Measurements from ENCODE around the gene PRPH.
"Not testable (repeated sequence)": the region's sequence is repeated elsewhere in the genome, so short reads cannot be mapped to it uniquely, and the experiment has no call there.

Gene PRPH

DNA sequence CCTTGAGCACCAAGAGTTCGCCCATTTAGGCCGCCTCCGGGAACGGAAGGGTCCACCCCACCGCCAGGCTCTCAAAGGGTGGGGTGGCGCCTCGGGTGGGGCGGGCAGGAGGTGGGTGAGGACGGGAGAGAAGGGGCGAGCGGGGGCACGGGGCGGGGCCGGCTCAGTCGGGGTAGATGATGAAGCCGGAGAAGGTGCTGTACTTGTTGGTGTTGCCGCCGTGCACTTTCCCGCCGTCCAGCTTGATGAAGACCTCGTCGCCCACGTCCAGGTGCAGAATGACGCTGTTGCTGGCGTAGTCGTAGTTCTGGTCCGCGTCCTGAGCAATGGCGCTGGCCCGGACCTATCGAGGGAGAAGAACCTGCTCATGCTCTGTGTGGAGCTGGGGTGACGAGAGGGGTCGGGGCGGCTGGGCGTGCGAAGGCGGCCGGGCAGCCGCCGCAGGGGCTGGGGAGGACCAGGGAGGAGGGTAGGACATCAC is 38.0 kb downstream of the PRPH start:
- no peak for DNase-seq (ENCODE audit: low spot score)

DNA sequence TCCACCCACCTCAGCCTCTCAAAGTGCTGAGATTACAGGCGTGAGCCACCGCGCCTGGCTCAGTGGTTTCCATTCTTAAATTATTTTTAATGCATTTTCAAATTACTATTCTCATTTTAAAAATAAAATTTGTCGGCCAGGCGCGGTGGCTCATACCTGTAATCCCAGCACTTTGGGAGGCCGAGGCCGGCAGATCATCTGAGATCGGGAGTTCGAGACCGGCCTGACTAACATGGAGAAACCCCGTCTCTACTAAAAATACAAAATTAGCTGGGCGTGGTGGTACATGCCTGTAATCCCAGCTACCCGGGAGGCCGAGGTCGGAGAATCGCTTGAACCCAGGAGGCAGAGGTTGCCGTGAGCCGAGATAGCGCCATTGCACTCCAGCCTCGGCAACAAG is 38.8 kb downstream of the PRPH start:
- not testable (repeated sequence) for DNase-seq (ENCODE audit: low spot score)

DNA sequence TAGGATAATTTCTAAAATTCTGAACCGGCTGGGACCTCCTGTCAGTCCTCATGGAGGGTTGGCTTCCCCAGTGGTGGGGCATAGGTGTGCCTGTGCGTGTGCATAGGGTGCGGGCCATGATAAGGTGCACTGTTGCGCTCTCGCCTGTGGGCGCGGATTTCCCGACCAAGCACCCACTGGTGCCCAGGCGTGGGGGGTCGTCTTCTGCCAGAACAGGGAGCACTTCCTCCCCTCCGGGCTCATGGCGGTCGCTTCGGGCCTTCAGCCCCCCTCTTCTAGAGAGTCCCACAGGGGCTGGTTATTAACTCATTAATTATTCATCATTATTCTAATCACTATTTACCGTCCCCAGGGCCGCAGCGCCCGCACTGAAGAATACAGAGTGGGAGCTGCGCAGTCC is 39.3 kb downstream of the PRPH start:
- DNase-seq (ENCODE audit: low spot score), result no peak

DNA sequence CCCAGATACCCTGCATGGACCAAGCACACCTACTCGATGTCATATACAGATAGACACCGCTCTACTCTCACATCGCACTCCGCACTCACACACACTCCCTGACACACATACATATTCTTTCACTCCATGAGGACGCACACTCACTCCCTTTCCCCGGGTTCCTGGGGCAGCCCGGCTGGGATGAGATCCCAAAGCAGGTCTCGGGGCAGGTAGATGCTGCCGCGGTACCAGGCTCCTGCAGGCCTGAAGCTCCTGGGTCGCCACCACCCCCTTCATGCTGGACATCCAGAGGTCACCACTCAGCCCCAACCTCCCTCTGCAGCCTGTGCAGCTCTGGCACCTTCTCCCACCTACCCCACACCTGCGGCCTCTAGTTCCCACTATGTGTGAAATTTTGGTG is 39.7 kb downstream of the PRPH start:
- DNase-seq (ENCODE audit: low spot score), result no peak

DNA sequence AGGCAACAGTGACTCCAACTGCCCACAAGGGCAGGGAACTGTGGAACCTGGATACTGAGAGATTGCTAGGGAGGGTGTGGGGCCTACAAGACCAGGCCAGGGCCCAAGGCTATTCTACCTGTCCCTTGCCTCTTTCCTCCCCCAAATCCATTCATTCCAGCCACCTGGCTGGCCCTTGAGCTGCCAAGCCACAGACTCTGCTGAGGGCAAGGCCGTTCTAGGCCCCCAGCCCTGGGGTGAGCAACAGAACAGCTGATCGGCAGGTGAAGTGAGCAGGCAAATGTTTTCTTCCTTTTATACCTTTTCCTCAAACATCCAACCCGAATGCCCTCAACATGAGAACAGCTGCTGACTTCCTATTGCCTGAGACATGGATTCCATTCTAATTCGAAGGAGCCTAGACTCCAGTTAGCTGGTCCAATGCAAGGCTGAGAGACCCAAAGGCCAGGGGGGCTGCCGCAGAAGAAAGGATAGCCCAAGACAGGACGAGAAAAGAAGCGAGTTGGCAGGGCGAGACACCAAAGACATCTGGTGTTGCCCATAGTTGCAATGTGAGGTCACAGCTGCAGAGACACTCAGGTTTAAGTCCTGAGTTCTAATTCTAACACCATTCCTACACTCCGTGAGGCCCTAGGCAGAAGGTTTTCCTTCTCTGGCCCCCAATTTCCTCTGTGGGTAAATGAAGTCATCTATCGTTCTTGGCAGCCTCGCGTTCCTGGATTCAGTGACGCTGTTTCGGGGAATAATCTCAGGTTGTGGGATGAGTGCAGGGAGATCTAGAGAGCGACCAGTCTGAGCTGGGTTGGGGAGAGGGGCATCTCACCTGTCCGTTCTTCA is 40.4 kb downstream of the PRPH start:
- no peak for DNase-seq (ENCODE audit: low spot score)

DNA sequence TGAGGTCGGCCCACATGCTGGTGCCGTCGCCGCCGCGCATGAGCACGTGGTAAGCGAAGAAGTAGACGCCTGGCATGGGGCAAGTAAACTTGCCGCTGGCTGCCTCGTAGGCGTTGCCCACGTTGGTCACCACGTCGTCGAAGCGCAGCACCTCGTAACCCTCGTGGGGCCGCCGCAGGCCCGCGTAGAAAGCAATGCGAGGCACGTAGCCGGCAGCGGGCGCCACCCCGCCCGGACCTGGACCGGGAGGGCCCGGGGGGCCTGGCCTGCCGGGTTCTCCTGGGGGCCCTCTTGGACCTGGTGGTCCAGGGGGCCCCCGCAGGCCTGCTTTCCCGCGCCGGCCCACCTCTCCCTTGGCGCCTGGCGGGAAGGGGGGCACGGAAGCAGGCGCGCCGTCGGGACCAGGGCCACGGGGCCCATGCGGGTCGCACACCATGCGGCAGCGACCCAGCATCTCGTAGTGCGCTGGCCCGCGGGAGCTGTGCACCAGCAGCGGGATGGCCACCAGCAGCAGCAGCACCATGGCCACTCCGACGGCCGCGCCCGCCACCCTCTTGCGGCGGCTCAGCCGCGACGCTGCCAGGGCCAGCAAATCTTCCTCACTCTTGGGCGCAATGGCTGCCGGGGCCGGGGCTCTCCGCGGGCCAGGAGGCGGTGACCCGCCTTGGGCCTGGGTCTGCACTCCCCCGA is 41.2 kb downstream of the PRPH start:
- no peak for DNase-seq (ENCODE audit: low spot score)

DNA sequence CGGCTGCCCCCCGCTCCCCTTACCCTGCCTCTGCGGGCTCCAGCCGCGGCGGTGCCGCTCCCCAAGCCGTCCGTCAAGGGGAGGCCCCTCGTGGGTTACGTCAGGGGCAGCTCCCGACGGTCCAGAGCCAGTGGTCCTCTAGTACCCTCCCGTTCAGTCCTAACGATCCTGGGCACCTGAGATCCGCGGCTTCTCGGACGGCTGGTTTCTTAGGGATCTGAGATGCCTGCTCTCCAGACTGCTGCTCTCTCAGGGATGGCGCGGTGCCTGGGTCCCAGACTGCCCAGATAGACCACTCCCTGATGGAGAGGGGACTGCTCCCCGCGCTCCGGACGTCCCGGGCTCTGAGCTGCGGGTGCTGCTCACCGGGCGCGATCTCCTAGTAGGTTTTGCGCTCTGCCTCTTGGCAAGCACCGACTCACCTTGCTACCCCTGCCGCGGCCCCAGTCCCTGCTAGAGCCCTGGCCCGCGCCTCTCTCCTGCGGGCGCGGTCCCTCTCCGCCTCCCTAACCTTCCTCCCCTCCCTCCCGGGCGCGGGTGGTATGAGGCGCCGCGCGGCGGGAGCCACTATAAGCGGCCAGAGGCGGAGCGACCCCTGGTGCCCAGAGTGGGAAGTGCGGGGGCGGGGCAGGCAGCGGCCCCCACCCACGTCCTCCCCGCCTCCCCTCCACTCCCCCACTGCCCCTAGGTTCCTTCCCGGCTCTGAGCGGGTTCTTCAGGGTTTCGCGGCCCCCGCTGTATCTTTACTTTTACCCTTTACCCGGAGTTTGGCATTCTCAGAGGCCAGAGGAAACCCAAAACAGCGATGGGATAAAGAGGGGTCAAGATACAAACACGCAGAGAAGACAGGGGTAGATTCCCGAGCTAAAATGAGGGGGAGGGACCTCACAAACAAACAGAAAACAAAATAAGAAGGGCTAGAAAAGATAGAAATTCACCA is 42.0 kb downstream of the PRPH start, which contains the start of gene C1QL4:
TSS of gene C1QL4 (minus strand) at position 544 of the 940 bp plus-strand sequence. CDS start 711 bp downstream, outside the sequence.
- peak; percentile 90 for DNase-seq (ENCODE audit: low spot score)

DNA sequence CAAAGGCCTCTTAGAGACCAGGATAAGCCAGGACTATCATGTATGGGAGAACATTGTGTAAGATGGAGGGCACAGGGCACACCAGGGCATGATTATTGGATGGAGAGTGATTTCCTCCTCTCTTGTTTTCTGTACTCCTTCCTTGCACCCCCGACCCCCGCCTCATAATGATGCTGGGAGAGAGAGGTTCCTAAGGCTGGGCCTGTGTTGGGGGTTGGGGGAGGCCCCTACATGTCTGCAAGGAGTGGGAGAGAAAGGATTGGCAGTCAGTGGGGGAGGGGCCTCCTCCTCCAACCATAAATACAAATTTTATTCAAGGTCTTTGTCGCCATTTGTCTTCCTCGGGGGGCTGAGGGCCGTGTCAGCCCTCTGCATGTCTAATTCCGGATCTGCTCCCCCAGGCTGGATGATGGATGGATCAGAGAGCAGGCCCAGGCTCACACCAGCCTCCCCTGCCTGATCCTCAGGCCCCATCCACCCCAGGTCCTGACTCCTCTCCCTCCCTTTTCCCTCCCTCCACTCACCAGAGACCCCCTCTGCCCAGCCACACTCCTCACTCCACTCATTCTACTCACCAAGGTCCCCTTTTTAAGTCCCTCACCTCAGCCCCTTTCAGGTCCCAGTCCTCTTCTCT is 44.0 kb downstream of the PRPH start:
- DNase-seq (ENCODE audit: low spot score), result no peak

DNA sequence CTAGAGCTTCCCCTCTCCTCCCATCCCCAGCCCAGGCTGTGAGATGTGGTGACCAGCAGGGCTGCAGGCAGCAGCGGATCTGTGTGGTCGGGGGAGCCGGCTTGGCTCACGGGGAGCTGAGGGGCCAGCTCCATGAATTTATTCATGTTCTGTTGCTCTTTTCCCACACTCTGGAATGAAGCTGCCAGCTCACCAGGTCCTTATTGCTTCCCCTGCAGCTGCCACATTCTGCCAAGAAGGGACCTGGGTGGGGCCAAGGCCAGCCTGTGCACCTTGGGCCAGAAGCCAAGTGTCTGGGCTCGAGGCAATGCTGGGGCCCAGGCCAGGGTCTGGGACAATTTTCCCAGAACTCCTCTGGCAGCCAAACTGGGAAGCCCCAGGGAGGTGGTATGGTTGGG is 44.5 kb downstream of the PRPH start:
- DNase-seq (ENCODE audit: low spot score), result no peak

DNA sequence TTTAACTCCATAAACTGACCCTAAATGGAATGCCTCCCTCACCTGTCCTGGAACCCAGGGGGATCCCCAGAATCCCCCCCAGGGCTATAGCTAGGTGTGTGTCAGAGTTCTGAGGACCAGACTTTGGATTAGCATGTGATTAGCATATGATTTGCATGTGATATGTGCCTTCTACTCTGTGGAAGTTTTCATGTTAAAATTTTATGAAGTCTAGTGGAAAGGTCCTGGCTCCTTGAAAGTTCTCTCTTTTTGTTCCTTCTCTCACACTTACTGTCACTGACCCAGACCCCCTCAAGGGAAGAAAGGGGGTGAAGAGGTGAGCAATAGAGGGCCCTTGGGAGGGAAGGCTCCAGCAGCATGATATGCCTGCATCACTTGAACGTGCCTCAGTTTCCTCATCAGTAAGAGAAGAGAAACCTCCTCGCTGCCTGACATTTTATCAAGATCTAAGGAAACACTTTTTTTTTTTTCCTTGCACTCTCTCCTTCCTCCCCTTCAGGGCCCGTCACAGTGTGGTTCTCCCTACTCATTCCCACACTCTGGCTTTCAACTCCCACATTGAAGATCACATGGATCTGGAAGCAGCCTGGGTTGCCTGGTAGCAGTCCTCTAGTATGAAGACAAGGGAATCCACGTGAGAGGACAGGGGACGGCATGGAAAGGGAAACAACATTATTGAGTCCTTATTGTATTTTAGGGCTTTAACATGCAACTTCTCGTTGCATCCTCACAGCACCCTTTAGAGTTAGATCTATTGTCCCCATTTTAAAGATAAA is 45.3 kb downstream of the PRPH start:
- no peak for DNase-seq (ENCODE audit: low spot score)

DNA sequence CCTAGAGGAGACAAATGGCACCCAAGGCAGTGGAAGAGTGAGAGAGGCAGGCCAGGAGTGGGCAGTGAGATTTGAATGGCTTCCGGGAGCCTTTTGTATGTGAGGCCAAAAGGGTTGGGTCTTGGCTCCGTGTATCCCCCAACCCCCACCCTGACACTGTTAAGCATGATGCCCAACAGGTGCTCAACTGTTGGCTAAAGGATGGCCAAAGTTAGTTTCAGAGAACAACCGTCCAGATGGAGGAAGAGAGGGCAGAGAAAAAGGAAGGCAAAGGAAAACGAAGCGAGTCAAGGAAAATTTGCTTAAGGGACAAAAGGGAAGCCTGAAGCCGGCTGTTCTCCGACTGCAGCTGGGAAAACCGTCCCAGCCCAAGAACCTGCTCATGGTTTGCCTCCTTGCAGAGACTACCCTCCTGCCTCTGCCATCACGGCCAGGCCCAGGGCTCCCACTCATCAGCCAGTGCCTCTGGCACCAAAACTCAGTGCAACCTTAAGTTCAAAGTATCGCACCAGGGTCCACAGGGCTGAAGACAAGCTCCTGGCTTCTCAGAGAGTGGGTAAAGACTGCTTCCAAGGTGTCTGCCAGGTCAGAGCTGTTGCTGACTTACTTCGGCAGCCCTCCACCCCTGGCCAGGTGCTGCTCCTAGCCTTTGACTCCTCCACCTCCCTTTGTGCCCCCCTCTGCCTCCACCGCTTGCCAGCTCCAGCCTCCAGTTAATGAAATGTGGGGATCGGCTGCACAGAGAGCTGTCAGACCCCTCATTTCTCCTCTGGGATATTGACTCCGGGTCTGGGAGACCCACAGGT is 46.2 kb downstream of the PRPH start:
- no peak for DNase-seq (ENCODE audit: low spot score)

DNA sequence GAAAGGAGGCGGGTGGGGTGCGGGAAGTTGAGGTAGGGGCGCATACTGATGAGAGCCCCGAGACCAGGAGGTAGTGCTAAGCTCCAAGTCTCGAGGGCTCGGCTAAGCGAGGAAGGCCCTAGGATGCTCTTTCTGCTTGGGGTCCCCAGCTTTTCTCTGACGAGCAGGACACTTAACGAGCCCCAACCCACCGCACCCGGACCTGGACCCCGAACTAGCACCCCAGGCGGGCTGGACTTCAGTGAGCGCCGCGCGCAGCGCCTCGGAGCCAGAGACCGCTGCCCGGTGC is 46.8 kb downstream of the PRPH start:
- no peak for DNase-seq (ENCODE audit: low spot score)

DNA sequence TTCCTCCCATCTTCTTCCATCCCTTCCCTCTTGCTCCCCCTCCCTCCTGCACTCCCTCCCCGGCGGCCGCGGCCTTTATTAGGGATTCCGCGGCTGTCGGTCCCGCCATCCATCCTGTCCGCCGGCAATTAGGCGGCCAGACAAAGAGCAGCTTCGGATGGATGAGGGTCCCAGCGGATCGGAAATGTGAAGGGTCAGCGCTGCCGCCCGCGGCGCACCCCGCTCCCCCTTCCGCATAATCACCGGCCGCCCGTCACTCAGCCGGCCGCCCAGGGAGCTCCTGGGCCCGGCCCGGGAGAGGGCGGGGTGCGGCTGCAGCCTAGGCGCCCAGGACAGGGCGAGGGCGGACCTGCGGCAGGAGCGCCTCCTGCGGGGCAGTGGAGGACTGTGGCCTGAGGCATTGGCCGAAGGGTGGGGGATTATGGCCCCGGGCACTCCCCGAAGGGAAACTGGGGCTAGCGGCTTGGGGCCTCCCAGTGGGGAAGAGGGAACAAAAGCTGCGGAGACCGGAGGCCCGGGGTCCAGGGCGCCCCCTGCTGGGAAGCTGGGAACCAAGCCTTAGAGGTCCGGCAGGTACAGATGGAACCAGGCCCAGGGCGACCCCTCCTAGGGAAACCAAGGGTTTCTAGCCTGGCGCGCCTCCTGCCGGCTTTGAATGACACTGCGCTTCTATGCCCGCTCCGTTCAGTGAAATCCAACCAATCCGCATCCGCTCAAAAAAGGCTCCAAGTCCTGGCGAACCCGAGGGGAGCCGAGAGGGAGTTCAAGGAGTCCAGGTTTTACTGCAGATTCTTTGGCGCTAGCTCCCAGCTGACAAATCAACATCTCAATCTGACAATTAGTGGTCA is 47.3 kb downstream of the PRPH start:
- peak; percentile 89 for DNase-seq (ENCODE audit: low spot score)

DNA sequence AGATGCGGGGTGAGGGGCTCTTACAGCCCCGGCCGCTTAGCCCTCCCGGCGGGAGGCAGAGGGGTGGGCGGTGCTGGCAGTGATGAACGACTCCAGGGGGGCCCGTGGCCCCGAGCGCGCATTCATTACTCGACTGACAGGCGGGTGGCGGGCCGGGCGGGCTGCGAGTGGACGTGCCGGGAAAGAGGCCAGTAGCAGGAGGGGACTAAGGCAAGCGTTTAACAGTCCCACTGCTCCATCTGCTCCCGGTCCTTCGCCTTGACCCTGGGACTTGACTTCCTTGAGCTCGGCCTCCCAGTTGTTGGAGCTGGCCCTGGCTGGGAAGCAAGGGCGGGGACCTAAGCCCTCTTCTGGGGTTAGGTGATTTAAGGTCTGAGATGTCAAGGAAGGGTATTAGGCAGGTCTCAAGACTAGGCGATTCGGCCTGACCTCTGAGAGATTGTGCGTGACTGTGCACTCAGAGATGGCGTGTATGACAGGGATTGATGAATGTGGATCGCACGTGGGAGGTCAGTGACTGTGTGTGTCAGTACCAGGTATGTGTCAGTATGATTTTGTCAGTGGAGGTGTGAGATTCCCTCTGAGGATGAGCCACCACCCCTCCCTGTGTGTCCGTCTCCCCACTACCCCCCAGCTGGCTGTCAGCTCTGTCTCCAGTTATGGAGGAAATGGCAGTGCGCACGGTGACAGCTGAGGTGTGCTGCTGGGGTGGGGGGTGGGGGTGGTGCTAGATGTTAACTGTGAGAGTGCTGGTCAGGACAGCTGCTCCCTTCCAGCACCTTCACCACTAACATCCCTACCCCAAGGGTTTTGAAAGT is 48.2 kb downstream of the PRPH start:
- DNase-seq (ENCODE audit: low spot score), result no peak

DNA sequence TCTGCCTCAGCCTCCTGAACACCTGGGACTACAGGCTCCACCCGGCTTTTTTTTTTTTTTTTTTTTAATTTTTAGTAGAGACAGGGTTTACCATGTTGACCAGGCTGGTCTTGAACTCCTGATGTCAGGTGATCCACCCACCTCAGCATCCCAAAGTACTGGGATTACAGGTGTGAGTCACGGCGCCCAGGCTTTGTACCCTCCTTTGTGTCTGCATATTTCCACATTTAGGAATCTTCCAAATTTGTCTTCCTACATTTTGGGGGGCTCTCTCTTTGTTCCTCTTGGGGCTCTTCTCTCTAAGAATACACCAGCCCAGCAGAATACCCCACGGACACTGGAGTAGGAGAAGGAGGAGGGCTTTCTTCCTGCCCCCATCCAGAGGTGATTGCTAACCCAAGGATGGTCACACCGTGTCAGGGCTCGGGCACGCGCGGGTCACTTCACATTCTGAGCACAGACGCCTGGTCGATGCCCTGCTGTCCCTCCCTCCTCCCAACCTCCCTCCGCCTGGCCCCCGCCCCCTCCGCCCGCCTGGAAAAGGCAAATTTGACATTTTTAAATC is 49.6 kb downstream of the PRPH start:
- no peak for DNase-seq (ENCODE audit: low spot score)

DNA sequence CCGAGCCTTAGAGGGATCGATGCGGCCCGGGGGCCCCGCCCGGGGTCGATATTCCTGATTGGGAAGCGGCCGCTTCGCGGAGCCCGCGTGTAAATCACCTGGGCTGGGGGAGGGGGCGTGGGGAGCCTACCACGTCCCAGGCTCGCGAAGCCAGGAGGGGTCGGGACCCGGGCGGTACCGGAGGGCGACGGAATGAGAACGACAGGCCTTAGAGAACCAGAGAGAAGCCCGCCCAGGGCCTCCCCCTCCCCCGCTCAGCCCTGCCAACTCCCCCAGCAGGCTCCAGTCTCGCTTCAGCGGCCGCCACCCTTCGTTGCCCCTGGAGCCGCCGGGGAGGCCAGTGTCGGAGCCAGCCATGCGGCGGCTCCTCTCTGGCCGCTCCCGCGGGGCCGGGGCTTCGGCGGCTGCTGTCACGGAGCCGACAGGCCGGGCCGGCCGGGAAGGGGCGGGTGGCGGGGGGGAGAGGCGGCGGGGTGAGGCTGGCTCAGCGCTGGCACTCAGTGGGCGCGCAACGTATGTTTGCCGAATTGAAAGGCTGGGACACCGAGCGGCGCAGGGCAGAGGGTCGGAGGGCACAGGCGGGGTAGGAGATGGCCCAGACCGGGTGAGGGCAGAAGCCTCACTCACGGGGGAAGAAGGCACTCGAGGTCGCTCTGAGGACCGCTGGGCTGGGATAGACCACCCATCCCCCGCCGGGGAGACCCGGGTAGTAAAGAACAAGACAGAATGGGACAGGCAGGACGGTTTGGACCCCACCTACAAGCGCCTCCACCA is 50.3 kb downstream of the PRPH start:
- DNase-seq (ENCODE audit: low spot score), result peak; percentile 77

All from germinal center (tissue), 1 donor.